NB4 (cell line): ENCODE data around the gene CBX2.

Experiments
- DNase-seq: peaks from one replicate; pipeline ENCODE4 v3.0.0; 2010; ENCODE audit warnings: low read depth
- H3K4me3 ChIP-seq: one replicate; pipeline ENCODE4 v1.5.1; 2011; ENCODE audit warnings: mild to moderate bottlenecking, low read depth, low read length, moderate library complexity
- MYC ChIP-seq: IDR thresholded peaks from 2 replicates; pipeline ENCODE4 v1.6.1; 2011; ENCODE audit warnings: low read depth, low read length
- POLR2A ChIP-seq: IDR thresholded peaks from 2 replicates; pipeline ENCODE4 v1.6.1; 2011; ENCODE audit warnings: mild to moderate bottlenecking; ENCODE audit not compliant: insufficient read length; ENCODE audit errors: extremely low read depth
- TF ChIP-seq, protein P1 (sequence below): IDR thresholded peaks from one replicate; pipeline ENCODE4 v1.5.1; 2012; ENCODE audit warnings: low read depth, low read length
- TF ChIP-seq, protein P2 (sequence below): IDR thresholded peaks from 2 replicates; pipeline ENCODE4 v1.6.1; 2011; ENCODE audit warnings: low read depth, low read length

The CBX2 gene

DNA sequence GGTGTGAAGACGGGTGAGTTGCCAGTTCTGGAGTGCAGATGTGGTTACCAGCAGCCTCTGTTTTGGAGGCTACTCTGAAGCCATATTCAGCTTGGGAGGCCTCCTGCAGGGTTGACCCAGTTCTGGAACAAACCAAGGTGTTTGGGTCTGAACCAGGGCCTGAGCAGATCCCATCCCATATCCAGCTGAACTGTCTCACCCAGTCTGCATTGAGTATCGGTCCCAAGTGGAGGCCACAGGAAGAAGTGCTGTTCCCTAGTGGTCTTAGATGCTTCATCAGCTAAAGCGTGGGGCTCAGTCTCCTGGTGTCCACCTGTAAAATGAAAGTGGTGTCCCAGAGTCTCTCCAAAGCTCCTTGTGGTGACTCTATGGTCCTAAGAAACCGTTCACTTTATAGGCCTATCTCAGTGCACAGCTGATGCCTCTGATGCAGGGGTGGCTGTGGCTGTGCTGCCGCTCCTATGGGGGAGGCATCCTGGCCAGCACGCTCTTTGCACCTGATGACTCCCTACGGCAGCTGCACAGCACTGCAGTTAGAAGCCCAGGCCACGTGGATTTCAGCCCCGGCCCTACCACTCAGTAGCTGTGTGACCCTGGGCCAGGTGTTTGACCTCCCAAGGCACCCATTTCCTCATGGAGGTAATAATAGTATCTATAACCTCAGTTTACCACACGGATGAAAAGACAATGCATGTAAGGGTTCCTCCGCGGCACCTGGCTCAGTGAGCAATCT, 40.2 kb downstream of the CBX2 start:
- TF ChIP-seq MYC, result no peak
- TF ChIP-seq, protein P1, sequence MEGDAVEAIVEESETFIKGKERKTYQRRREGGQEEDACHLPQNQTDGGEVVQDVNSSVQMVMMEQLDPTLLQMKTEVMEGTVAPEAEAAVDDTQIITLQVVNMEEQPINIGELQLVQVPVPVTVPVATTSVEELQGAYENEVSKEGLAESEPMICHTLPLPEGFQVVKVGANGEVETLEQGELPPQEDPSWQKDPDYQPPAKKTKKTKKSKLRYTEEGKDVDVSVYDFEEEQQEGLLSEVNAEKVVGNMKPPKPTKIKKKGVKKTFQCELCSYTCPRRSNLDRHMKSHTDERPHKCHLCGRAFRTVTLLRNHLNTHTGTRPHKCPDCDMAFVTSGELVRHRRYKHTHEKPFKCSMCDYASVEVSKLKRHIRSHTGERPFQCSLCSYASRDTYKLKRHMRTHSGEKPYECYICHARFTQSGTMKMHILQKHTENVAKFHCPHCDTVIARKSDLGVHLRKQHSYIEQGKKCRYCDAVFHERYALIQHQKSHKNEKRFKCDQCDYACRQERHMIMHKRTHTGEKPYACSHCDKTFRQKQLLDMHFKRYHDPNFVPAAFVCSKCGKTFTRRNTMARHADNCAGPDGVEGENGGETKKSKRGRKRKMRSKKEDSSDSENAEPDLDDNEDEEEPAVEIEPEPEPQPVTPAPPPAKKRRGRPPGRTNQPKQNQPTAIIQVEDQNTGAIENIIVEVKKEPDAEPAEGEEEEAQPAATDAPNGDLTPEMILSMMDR, result no peak
- TF ChIP-seq, protein P2, sequence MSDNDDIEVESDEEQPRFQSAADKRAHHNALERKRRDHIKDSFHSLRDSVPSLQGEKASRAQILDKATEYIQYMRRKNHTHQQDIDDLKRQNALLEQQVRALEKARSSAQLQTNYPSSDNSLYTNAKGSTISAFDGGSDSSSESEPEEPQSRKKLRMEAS, result no peak
- no peak for TF ChIP-seq POLR2A
- DNase-seq, result no peak
- H3K4me3 ChIP-seq, result no peak overlapping the region

DNA sequence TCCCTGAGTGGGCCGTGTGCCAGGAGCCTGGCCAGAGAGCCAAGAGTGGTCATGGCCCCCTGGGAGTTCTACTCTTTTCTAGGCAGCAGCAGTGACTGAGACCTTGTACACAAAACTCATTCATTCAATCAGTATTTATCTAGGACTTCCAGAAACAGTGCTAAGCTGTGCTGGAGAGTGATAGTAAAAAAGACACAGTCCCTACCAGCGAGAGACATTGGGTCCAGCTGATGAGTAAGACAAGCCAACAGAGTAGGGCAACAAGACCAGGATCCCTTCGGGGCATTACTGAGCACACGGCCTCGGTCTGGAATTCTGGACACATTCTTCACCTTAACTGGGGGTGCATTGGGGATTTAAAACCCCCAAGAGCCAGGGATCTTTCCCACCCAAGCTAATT, 41.1 kb downstream of the CBX2 start:
- TF ChIP-seq, protein P2, result no peak
- TF ChIP-seq MYC (no peak), POLR2A (no peak)
- TF ChIP-seq, protein P1, result no peak
- no peak for DNase-seq
- H3K4me3 ChIP-seq, result no peak overlapping the region

DNA sequence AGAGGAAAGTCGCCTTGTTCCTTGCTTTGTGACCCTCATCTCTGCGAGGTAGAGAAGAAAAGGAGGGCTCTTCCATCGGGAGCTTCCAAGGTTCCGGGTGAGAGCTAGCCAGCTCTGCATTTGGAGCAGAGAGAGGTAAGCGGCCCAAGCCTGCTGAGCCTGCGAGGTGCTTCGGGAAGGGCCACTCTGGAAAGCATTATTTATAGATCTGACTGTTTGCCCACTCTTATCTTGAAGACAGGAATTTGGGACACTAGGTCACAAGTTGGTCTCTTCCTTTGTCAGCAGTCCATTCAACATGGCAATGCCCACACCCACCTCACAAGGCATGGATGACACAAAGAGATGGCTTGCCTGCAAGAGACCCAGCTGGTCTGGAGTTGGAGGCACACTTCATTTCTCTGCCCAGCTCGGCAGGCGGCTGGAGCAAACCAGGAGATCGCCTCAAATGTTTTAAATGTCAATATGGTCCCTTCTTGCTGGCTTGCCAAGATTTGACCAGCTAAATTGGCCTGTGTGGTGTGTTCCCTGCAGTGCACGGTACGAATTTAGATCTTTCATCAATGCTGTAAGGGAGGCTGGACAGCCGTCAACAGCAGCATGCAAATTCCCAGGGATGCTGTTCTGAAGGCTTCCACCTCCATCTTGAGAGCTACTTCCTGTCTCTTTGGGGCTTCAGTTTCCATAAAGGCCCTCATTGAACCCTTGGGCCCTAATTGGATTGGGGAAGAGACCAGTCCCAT, 41.8 kb downstream of the CBX2 start:
- DNase-seq, result no peak
- no peak overlapping the region for H3K4me3 ChIP-seq
- no peak for TF ChIP-seq MYC
- TF ChIP-seq, protein P1, result no peak
- no peak for TF ChIP-seq POLR2A
- TF ChIP-seq, protein P2, result no peak

DNA sequence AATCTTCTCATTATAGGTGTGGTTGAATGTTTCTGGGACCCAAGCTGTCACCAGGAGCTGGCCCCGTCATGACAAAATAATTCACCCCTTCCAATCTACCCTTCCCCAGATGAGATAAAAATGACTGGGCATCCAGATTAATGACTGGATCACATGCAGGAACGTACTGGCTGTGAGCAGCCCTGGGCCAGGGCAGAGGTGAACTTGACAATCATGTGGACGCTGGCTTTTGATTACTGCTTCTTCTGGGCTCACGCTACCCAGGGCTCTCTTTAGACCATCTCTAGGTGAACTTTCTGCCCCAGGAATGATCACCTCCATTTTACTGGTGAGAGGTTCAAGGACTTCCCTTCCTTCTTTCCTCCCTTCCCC, 43.0 kb downstream of the CBX2 start:
- no peak for DNase-seq
- H3K4me3 ChIP-seq, result no peak overlapping the region
- TF ChIP-seq POLR2A, result no peak
- TF ChIP-seq, protein P2, result no peak
- TF ChIP-seq, protein P1, result no peak
- no peak for TF ChIP-seq MYC

DNA sequence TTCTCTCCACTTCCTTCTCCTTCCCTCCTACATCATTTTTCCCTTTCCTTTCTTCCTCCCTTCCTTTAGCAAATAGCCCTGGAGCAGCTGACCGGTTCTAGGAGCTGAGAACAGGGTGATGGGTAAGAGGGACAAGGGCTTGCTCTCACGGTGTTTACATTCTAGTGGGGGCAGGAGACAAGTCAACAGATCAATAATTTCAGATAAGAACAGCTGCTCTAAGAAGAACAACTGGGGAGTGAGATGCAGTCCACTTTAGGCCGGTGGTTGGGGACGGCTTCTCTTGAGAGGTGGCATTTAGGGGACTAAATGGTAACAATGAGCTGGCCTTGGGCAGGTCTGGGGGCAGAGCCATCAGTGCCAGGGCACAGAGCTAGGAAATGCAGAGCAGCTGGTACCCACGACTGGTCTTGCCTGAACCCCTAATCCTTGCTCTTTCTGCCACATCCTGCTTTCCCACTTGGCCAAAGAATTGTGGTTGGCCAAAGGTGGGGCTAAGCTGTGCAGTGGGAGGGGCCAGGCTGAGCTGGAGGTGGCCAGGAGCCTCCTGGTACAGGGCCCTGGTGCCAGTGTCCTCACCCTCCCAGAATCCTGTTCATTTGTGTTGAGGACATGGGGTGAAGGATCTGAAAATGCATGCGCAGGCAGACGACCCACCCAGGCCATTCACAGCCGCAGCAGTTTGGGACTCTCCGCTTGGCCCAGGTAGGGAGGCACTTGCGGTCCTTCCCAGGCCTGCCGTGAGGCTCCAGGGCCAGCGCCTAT, 43.6 kb downstream of the CBX2 start:
- no peak for DNase-seq
- TF ChIP-seq, protein P2, result no peak
- TF ChIP-seq POLR2A (no peak), MYC (no peak)
- TF ChIP-seq, protein P1, result no peak
- no peak overlapping the region for H3K4me3 ChIP-seq
